Activated T-cell treated with anti-CD3 and anti-CD28 coated beads, Interleukin-2, amount 50 U/mL, for 4 hours (primary cell): ENCODE results near the gene HDAC5. TPM values are rescaled to one million over a fixed set of nuclear protein-coding genes. Genes with fewer than 3 reads are reported as not detected.
"Not testable (repeated sequence)": the region's sequence is repeated elsewhere in the genome, so short reads cannot be mapped to it uniquely, and the experiment has no call there.

Experiments used
- ATAC-seq, 2 donors: fragments of 200-7000 bp; cut with Tn5 transposase; one replicate each; pipeline ENCODE4 v1.10.0; 2021
- DNase-seq: peaks from one replicate; pipeline ENCODE4 v3.0.0-alpha.2; 2020
- H3K27me3 Mint-ChIP-seq: one replicate; pipeline ENCODE4 v1.8.0; 2021; ENCODE audit warnings: low read depth, mixed read lengths
- H3K36me3 Mint-ChIP-seq: one replicate; pipeline ENCODE4 v1.8.0; 2022; ENCODE audit warnings: mixed read lengths; ENCODE audit not compliant: insufficient read depth
- H3K4me1 Mint-ChIP-seq: one replicate; pipeline ENCODE4 v1.8.0; 2021; ENCODE audit warnings: low read depth, mixed read lengths
- H3K4me3 Mint-ChIP-seq: one replicate; pipeline ENCODE4 v1.8.0; 2021; ENCODE audit warnings: mild to moderate bottlenecking, moderate library complexity, mixed read lengths
- H3K9me3 Mint-ChIP-seq: one replicate; pipeline ENCODE4 v1.8.0; 2021; ENCODE audit warnings: mixed read lengths
- total RNA-seq, 3 donors: library from RNA; stranded (reverse); gene quantifications; one replicate each; pipeline ENCODE4 v1.2.1, GENCODE V29; 2021

The HDAC5 gene
- 10 to 100 TPM; 14.6 to 19.7 (median 16.2) TPM for total RNA-seq

GRCh38 chr17:44123356-44124117, at the start of gene HDAC5:
HDAC5 (minus strand) TSS chr17:44123641; CDS start chr17:44117515, 6,126 bp downstream.
- Mint-ChIP-seq H3K4me3 (peak within 1 kb of the TSS; percentile 89), H3K36me3 (no peaks in the 10 kb centered on the region), H3K27me3 (no peaks in the 10 kb centered on the region), H3K9me3 (no peaks in the 10 kb centered on the region), H3K4me1 (peaks cover 28% of the 10 kb centered on the region)
- DNase-seq = peak; percentile 95
- peak; percentile 96 for ATAC-seq

GRCh38 chr17:44171931-44172455, 48.6 kb upstream of the HDAC5 start:
- ATAC-seq = no peak
- no peak for DNase-seq

GRCh38 chr17:44170499-44171201, 47.2 kb upstream of the HDAC5 start, which contains the start of gene ASB16:
ASB16 (plus strand) TSS chr17:44170704; CDS start chr17:44170790, 86 bp downstream.
- no peak within 1 kb of the TSS for H3K4me3 Mint-ChIP-seq
- DNase-seq = no peak
- no peaks in the 10 kb centered on the region for H3K9me3 Mint-ChIP-seq
- H3K27me3 Mint-ChIP-seq = no peaks in the 10 kb centered on the region
- peaks cover 2% of the 10 kb centered on the region for H3K36me3 Mint-ChIP-seq
- ATAC-seq = no peak
- peaks cover 9% of the 10 kb centered on the region for H3K4me1 Mint-ChIP-seq

More at GRCh38 chr17:44171931-44172455, 48.6 kb upstream of the HDAC5 start:
- Mint-ChIP-seq H3K4me3 (no peak overlapping the region), H3K36me3 (peaks cover 4% of the 10 kb centered on the region), H3K9me3 (no peaks in the 10 kb centered on the region), H3K27me3 (no peaks in the 10 kb centered on the region), H3K4me1 (peaks cover 9% of the 10 kb centered on the region)

- Mint-ChIP-seq H3K9me3 (no peaks in the 10 kb centered on the region), H3K4me3 (no peak overlapping the region), H3K36me3 (no peaks in the 10 kb centered on the region), H3K27me3 (no peaks in the 10 kb centered on the region), H3K4me1 (peaks cover 9% of the 10 kb centered on the region)
- DNase-seq = no peak
- ATAC-seq = no peak
Observed at GRCh38 chr17:44170135-44170498, 46.7 kb upstream of the HDAC5 start.

- Mint-ChIP-seq H3K27me3 (no peaks in the 10 kb centered on the region), H3K4me1 (peaks cover 9% of the 10 kb centered on the region), H3K4me3 (no peak overlapping the region), H3K36me3 (no peaks in the 10 kb centered on the region), H3K9me3 (no peaks in the 10 kb centered on the region)
- no peak for DNase-seq
- no peak for ATAC-seq
Observed at GRCh38 chr17:44167181-44167861, 43.9 kb upstream of the HDAC5 start.

GRCh38 chr17:44164476-44164875, 41.0 kb upstream of the HDAC5 start:
- no peak for ATAC-seq
- Mint-ChIP-seq H3K27me3 (no peaks in the 10 kb centered on the region), H3K9me3 (no peaks in the 10 kb centered on the region), H3K36me3 (no peaks in the 10 kb centered on the region), H3K4me1 (peaks cover 10% of the 10 kb centered on the region), H3K4me3 (no peak overlapping the region)
- DNase-seq = no peak

GRCh38 chr17:44159519-44160210, 36.2 kb upstream of the HDAC5 start:
- DNase-seq (no peak), ATAC-seq (peak; percentile 40 to 54)
- peaks cover 4% of the 10 kb centered on the region for H3K4me1 Mint-ChIP-seq
- H3K9me3 Mint-ChIP-seq = no peaks in the 10 kb centered on the region
- no peaks in the 10 kb centered on the region for H3K36me3 Mint-ChIP-seq
- H3K4me3 Mint-ChIP-seq = no peak overlapping the region
- no peaks in the 10 kb centered on the region for H3K27me3 Mint-ChIP-seq

- Mint-ChIP-seq H3K9me3 (no peaks in the 10 kb centered on the region), H3K27me3 (no peaks in the 10 kb centered on the region)
- ATAC-seq = no peak
Observed at GRCh38 chr17:44155488-44155887, 32.0 kb upstream of the HDAC5 start.

GRCh38 chr17:44152875-44153274, 29.4 kb upstream of the HDAC5 start:
- Mint-ChIP-seq H3K4me1 (no peaks in the 10 kb centered on the region), H3K4me3 (no peak overlapping the region), H3K9me3 (no peaks in the 10 kb centered on the region), H3K36me3 (no peaks in the 10 kb centered on the region), H3K27me3 (no peaks in the 10 kb centered on the region)
- no peak for ATAC-seq
- no peak for DNase-seq

More at GRCh38 chr17:44155488-44155887, 32.0 kb upstream of the HDAC5 start:
- H3K36me3 Mint-ChIP-seq = no peaks in the 10 kb centered on the region
- H3K4me3 Mint-ChIP-seq = no peak overlapping the region
- no peak for DNase-seq
- H3K4me1 Mint-ChIP-seq = peaks cover 4% of the 10 kb centered on the region

GRCh38 chr17:44149750-44150329, 26.4 kb upstream of the HDAC5 start:
- H3K4me3 Mint-ChIP-seq = no peak overlapping the region
- ATAC-seq (no peak), DNase-seq (no peak)
- H3K36me3 Mint-ChIP-seq = no peaks in the 10 kb centered on the region
- H3K9me3 Mint-ChIP-seq = no peaks in the 10 kb centered on the region
- no peaks in the 10 kb centered on the region for H3K4me1 Mint-ChIP-seq
- no peaks in the 10 kb centered on the region for H3K27me3 Mint-ChIP-seq

GRCh38 chr17:44149066-44149465, 25.6 kb upstream of the HDAC5 start:
- not testable (repeated sequence) for H3K27me3 Mint-ChIP-seq, H3K9me3 Mint-ChIP-seq, ATAC-seq, H3K36me3 Mint-ChIP-seq, DNase-seq, H3K4me3 Mint-ChIP-seq, H3K4me1 Mint-ChIP-seq

- Mint-ChIP-seq H3K4me3 (no peak overlapping the region), H3K27me3 (no peaks in the 10 kb centered on the region), H3K36me3 (no peaks in the 10 kb centered on the region), H3K4me1 (no peaks in the 10 kb centered on the region), H3K9me3 (no peaks in the 10 kb centered on the region)
- no peak for DNase-seq
- no peak for ATAC-seq
Observed at GRCh38 chr17:44147812-44148211, 24.4 kb upstream of the HDAC5 start.

GRCh38 chr17:44146375-44147346, 23.2 kb upstream of the HDAC5 start:
- H3K27me3 Mint-ChIP-seq = no peaks in the 10 kb centered on the region
- ATAC-seq (no peak), DNase-seq (no peak)
- no peaks in the 10 kb centered on the region for H3K36me3 Mint-ChIP-seq
- H3K4me1 Mint-ChIP-seq = peaks cover 5% of the 10 kb centered on the region
- H3K9me3 Mint-ChIP-seq = no peaks in the 10 kb centered on the region
- H3K4me3 Mint-ChIP-seq = no peak overlapping the region
